NOMO-1 (cell line): ENCODE data around the gene JADE1.

Experiments
- DNase-seq, 2 experiments: peaks; one replicate each; lab custom pipeline; 2025; ENCODE audit not compliant: unreplicated experiment in 2 of 2; lab: John Stamatoyannopoulos, UW

Gene JADE1

DNA sequence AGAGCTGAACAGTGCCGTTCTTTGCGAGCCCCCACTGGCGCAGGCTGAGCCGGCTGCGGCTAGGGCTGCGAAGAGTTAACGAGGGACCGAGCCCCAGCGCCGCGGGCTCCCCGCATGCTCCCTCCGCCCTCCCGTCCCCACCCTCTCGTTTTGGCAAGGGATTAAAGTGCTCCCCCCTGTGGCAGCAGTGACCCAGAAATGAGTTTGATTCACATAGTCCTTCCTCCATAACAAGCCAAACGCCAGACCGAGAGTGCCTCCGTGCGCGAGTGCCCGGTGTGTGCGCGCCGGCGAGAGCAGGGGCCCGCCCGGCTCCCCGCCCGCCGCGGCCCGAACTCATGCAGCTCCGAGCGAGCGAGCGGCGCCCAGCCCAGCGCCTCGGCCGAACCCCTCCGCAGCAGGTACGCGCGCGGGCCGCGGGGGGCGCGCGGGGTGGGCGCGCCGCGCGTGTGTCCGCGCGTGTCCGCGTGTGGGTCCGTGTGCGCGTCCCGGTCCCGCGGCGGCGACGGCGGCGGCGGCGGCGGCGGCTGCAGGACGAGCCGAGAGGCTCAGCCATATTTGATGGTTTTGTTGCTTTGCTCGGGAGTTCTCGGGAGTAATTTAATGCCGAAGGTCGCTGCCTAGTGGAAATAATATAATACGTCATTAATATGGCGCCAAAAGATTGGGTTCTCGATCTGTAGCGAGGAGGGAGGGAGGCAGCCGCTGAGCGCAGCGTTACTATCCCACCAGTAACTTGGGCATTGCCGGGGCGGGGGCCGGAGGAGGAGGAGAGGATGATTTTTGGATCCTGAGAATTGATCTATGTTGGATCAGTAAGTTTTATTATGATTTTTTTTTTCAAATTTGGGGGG is at the start of gene JADE1:
Gene JADE1, plus strand, starts transcription at position 224 of the 854 bp plus-strand sequence. CDS start 22,059 bp downstream, outside the sequence.
- peak; percentile 88 to 91 for DNase-seq

DNA sequence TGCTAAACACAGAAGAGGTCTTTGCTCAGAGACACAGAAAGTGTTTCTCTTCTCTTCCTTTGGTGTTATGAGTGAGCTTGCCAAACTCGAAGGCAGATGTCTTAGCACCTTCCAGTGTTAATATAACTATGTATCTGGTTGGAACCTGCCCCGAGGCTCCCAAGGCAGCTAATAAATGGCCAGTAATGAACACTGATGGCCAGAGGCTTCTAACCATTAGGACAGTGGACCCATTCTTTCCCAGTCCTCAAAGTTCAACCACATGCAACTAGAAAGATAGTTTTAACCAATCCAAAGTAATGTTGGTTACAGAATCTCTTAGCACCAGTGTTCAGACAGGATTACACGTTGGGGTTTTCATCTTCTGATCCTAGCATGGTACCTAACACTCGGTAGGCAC is 42.7 kb upstream of the JADE1 start:
- no peak for DNase-seq

- no peak for DNase-seq
Measured at GRCh38 chr4:128768373-128768996, 41.0 kb upstream of the JADE1 start.

GRCh38 chr4:128769011-128769410 is 40.5 kb upstream of the JADE1 start:
- no peak for DNase-seq

GRCh38 chr4:128770807-128771206 is 38.7 kb upstream of the JADE1 start:
- DNase-seq = peak in 1 of 2 experiments; percentile 16

- DNase-seq = no peak
Measured at GRCh38 chr4:128775477-128775876, 34.0 kb upstream of the JADE1 start.

DNA sequence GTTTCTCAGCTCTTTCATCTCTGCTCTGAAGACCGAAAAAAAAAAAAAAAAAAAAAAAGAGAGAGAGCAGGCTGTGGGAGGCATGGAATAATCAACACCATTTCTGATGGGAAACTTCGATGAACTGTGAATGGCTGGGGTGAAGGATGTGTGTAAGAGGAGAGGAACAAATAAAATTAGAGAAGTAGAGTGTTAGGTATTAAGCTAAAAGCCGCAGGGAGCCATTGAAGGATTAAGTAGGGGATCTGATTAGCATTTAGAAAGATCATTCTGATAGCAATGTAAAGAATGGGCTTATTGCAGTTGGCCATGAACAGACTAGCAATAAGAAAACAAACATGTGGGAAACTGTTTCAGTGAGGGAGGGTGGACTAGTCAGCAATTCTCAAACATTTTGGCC is 33.6 kb upstream of the JADE1 start:
- DNase-seq = no peak

DNA sequence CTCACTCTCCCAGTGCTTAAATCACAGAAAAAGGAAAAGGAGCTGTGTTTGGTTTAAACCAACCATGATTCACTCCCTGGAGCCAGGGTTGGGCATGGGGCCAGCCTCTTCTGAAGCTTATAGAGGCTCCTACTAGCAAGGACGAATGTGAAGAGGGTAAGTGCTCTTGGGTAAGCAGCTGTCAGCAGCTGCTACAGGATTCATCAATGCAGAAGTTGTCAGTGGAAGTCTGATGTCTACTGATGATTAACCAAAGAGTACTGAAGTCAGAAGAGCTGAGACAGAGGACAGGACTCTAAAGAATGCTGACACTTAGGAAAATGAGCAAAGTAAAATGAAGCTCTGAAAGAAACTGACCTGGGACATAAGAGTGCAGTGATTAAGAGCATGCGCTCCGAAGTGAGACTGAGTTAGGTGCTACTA is 32.7 kb upstream of the JADE1 start:
- DNase-seq = no peak

GRCh38 chr4:128780688-128781087 is 28.8 kb upstream of the JADE1 start:
- no peak for DNase-seq

DNA sequence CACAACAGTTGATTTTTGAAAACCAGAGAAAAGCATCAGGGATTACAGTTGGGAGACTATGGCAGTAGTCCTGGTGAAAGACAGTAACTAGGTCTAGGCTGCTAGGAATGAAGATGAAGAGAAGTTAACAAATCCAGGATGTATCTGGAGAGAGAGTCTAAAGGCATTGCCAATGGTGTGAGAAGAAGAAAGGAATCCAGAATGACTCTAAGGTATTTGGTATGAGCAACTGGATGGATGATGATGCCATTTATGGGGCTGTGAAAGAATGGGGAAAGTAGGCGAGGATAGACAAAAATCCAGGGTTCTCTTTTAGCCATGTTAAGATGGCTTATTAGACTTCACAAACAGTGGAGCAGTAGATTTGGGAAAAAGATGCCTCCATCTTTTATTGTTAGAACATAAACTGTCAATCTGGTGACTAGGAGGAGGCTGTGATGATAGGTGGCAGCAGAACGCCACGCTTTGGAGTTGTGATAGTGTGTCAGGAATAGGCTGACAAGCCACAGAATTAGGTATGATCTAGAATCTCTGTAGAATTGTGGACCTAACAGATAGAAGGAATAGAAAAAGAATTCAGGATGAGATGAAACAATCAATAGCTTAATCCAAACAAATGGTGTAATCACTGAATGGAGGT is 27.3 kb upstream of the JADE1 start:
- no peak for DNase-seq

GRCh38 chr4:128782875-128783614 is 26.5 kb upstream of the JADE1 start:
- no peak for DNase-seq

DNA sequence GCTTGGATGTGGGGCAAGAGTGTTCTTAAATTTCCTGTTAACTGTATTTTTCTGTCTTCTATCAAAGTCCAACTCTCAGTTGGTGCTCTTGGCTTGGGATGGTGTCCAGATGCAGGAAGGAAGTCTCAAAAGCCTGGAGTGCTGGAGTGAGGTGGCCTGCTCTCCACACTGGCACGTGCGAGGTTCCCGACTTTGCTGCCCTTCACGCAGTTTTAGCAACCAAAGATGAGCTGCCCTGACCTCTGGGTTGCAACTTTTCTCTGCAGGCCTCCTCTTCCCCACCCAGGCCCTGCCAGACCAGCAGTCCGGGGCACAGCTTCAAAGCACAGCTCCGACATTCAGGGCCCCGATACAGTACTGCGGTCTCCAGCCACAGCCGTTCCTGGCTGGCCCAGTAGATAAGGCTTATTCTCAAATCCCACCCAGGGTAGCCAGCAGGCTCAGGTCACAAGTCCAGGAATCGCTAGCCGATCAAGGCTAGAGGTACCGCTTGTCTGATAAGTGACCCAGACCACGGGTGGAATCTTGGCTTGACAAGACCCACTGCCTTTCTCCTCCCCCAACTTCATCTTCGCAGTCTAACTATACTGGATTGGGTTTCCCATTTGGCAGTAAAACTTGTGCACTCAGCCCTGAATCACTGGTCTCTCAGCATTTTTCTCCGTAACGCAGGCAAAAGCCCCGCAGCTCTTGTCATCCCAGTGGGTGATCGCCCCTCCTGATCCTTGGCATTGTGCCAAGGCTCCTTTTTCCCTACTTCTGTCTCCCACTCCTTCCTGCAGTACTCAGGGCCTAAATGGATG is 21.8 kb upstream of the JADE1 start:
- DNase-seq = no peak

- DNase-seq = peak; percentile 8 to 36
Measured at GRCh38 chr4:128793859-128794672, 15.4 kb upstream of the JADE1 start.

DNA sequence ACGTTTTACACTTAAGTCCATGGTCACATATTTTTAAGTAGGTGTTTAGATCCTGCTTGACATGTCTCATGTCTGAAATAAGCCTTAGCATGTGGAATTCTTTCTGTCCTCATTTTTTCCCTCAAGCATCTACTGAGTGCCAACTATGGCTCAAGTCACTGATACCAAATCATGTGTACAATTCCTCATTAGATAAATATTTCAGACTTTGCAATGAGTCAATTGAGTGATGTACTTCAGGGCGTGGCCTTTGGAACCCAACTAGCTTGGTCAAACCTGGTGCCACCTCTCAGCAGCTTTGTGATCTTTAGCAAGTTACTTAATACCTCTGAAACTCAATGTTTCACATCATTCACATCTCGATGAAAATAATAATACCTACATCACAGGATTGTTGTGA is 12.6 kb upstream of the JADE1 start:
- no peak for DNase-seq

GRCh38 chr4:128800284-128800683 is 9.2 kb upstream of the JADE1 start:
- no peak for DNase-seq

GRCh38 chr4:128800701-128801284 is 8.7 kb upstream of the JADE1 start:
- DNase-seq = no peak

DNA sequence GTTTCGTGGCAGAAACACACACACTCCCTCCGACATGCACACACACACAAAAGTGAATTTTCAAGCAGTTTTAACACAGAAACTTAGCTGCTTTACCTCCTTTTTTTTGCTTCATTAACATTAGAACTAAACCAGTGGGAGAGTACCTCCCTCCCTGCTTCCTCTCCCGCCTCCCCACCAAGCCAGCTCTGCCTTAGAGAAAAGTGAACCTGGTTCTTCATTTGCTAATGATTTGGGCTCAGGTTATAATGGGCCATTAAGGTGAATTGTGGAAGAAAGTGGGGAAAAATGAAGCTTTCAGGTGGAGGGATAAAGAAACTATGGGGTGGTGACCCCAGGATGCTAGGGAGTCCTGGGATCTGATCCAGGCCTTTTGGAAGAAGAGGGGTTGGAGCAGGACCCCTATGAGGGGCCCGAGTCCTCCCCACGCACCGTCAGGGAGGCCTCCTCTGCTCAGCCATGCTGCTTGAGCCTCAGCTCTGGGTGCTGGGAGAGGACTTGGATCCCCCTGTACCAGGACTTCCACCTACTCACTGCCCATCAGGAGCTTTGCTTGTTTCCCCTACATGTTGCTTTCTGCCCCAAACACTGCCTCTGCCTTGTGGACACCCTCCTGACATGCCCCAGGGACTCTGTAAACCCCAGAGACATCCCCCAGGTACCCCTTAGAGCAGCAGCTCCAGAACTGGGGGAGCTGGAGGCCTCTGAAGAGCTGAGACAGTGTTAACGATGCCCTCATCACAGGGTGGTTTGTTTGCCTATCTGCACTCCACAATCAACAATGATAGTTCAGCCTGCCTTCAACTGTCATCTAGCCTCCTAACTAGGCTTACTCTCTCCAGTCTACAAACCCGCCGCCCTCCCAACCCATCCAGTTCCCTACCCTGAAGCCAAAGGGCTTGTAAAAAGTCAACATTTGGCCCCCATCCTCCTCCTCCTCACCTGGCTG is 6.5 kb upstream of the JADE1 start:
- DNase-seq = no peak

DNA sequence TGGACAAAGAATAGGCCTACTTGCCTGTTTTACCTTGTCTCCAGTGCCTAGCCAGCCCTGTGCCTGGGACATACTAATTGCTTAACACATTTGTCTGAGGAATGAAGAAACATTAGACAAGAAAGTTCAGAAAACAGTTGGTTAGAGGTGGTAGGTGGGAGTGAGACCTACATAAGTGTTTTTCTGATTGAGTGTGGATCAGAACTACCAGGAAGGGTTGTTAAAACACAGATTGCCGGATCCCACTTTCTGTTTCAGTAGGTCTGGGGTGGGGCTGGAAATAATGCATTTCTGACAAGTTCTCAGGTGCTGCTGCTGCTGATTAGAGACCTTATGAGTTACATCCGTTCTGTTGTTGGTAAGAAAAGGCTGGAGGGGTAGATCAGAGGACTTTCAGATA is 5.7 kb upstream of the JADE1 start:
- DNase-seq = no peak
